ENCODE measurements around the gene RBMS3. TPM values are rescaled to one million over a fixed set of nuclear protein-coding genes. Genes with fewer than 3 reads are reported as not detected.

RBMS3 gene
- total RNA-seq, 4 donors from 2014 or later: 116 to 171 (median 152) TPM

DNA sequence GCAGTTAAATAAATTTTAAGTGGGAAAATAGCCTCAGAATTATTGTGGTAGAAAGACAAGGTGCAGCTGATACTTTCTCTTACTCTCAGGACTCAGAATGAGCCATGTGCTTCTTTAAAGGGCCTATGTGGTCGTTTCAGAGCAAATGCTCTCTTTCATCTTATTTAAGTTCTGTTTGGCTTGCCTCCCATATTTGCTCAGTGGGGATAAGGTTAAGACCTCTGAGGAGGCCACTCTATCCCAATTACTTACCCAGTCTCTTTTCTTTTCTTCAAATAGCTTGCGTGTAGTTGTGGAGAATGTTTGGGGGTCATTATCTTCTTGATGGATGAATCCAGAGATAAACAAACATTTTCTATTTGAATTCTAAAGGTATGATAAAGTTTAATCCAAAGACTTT, 221.9 kb downstream of the RBMS3 start:
- Histone ChIP-seq H3K4me1 (peaks cover 36 to 45% of the 10 kb centered on the region in 2 donors), H3K36me3 (no peaks in the 10 kb centered on the region), H3K9me3 (no peaks in the 10 kb centered on the region), H3K27ac (peak overlapping the region; percentile 77 to 84 (median 82)), H3K4me3 (replicated peaks in 1 of 3) (no peak overlapping the region), H3K27me3 (no peaks in the 10 kb centered on the region)
- intact Hi-C loops (cut with DNase I): no loop called here
- TF ChIP-seq POLR2A (IDR thresholded peaks at IDR 0.05): no peak
- TF ChIP-seq, protein P1, sequence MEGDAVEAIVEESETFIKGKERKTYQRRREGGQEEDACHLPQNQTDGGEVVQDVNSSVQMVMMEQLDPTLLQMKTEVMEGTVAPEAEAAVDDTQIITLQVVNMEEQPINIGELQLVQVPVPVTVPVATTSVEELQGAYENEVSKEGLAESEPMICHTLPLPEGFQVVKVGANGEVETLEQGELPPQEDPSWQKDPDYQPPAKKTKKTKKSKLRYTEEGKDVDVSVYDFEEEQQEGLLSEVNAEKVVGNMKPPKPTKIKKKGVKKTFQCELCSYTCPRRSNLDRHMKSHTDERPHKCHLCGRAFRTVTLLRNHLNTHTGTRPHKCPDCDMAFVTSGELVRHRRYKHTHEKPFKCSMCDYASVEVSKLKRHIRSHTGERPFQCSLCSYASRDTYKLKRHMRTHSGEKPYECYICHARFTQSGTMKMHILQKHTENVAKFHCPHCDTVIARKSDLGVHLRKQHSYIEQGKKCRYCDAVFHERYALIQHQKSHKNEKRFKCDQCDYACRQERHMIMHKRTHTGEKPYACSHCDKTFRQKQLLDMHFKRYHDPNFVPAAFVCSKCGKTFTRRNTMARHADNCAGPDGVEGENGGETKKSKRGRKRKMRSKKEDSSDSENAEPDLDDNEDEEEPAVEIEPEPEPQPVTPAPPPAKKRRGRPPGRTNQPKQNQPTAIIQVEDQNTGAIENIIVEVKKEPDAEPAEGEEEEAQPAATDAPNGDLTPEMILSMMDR (IDR thresholded peaks at IDR 0.05): no peak
- 76% methylated on average over 2 of the region's 2 CpGs for WGBS, 2 donors
- no peak for DNase-seq

GRCh38 chr3:29503314-29503713, 222.4 kb downstream of the RBMS3 start:
- no peaks in the 10 kb centered on the region for H3K27me3 ChIP-seq
- intact Hi-C loops (cut with DNase I): no loop called here
- TF ChIP-seq, protein P1 (IDR thresholded peaks at IDR 0.05): no peak
- TF ChIP-seq POLR2A (IDR thresholded peaks at IDR 0.05): no peak

DNA sequence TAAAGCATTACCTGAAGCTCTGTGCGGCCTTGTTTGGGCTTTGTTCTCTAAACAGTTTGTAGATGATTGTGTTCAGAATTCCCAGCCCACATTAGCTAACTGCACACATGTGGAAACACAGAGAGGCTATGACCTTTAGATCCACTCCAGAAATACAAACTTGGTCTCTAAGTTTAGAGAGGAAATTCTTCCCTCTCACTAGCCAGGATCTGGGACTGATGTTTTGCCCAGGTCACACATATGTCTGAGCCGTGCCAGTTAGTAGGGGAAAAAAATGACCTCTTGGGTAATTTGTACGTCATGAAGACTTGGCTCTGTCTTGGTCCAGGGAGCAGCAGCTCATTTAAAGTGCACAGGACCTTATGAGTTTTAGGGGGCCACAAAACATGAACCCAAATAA, 223.1 kb downstream of the RBMS3 start:
- no peak overlapping the region for H3K4me3 ChIP-seq (replicated peaks in 1 of 3)
- intact Hi-C loops (cut with DNase I): no loop called here
- H3K4me1 ChIP-seq: peaks cover 41 to 53% of the 10 kb centered on the region in 2 donors
- no peaks in the 10 kb centered on the region for H3K9me3 ChIP-seq
- 3 to 14% methylated on average over 3 of the region's 3 CpGs for WGBS, 2 donors
- peak; percentile 33 to 40 for DNase-seq
- H3K36me3 ChIP-seq: no peaks in the 10 kb centered on the region
- H3K27me3 ChIP-seq: no peaks in the 10 kb centered on the region
- TF ChIP-seq, protein P1 (IDR thresholded peaks at IDR 0.05): no peak
- TF ChIP-seq POLR2A (IDR thresholded peaks at IDR 0.05): peak in 1 of 2 donors; percentile 16
- H3K27ac ChIP-seq: peak overlapping the region; percentile 77 to 84 (median 82)

More at GRCh38 chr3:29503314-29503713, 222.4 kb downstream of the RBMS3 start:
- 72 to 83% methylated on average over 3 of the region's 3 CpGs for WGBS, 2 donors
- H3K4me1 ChIP-seq: peaks cover 41 to 51% of the 10 kb centered on the region in 2 donors
- H3K27ac ChIP-seq: peak overlapping the region; percentile 77 to 84 (median 82)
- H3K36me3 ChIP-seq: no peaks in the 10 kb centered on the region
- DNase-seq: no peak
- H3K9me3 ChIP-seq: no peaks in the 10 kb centered on the region
- no peak overlapping the region for H3K4me3 ChIP-seq (replicated peaks in 1 of 3)

DNA sequence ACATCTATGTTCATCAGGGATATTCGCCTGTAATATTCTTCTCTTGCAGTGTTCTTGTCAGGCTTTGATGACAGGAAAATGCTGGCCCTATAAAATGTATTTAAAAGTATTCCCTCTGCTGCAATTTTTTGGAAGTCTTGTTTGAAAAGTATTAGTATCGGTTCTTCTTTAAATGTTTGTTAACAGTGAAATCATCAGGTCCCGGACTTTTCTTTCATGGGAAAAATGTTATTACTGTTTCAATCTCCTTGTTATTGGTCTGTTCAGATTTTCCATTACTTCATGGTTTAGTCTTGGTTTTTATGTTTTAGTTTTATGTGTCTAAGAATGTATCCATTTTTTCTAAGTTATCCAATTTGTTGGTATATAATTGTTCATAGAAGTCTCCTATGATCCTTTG, 225.6 kb downstream of the RBMS3 start:
- 81 to 82% methylated on average over 3 of the region's 3 CpGs for WGBS, 2 donors
- no peak for DNase-seq
- Histone ChIP-seq H3K4me3 (replicated peaks in 1 of 3) (no peak overlapping the region), H3K36me3 (no peaks in the 10 kb centered on the region), H3K27me3 (no peaks in the 10 kb centered on the region), H3K9me3 (no peaks in the 10 kb centered on the region), H3K27ac (peak overlapping the region; percentile 77 to 84 (median 79)), H3K4me1 (peaks cover 41 to 61% of the 10 kb centered on the region in 2 donors)
- TF ChIP-seq POLR2A (IDR thresholded peaks at IDR 0.05): no peak
- TF ChIP-seq, protein P1 (IDR thresholded peaks at IDR 0.05): no peak
- intact Hi-C loops (cut with DNase I): no loop called here

DNA sequence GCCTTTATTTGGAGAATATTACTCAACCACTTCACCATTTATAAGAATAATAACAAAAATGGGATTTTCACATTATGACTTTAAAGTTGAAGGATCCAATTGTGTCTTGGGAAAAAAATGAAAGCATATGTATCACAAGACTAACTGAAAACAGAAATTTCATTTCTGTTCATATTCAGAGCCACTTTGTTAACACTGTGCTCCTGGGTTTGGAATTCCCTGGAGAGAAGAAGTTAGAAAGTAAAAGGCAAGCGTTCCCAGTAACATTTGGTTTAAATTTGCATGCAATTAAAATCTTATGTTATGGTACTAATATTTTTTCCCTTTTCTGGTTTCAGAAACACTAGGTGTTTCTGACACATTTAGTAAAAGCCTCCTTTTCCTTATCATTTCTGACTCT, 230.8 kb downstream of the RBMS3 start:
- Histone ChIP-seq H3K27ac (peak overlapping the region in 2 of 3 donors; percentile 0 to 72), H3K9me3 (no peaks in the 10 kb centered on the region), H3K4me1 (peaks cover 46 to 76% of the 10 kb centered on the region in 2 donors), H3K36me3 (no peaks in the 10 kb centered on the region), H3K27me3 (no peaks in the 10 kb centered on the region), H3K4me3 (replicated peaks in 1 of 3) (no peak overlapping the region)
- intact Hi-C loops (cut with DNase I): loop anchor here (10.0 kb wide), 1 partner anchor 253 kb away; no protein-coding TSS in a partner anchor
- no peak for DNase-seq
- TF ChIP-seq, protein P1 (IDR thresholded peaks at IDR 0.05): no peak
- TF ChIP-seq POLR2A (IDR thresholded peaks at IDR 0.05): no peak
- WGBS, 2 donors: 75 to 76% methylated on average over 1 of the region's 1 CpG

All from thyroid gland (tissue), 4 donors.